Right kidney (tissue), 1 donor: ENCODE data around the gene WDR7.
"Not testable (repeated sequence)": the region's sequence is repeated elsewhere in the genome, so short reads cannot be mapped to it uniquely, and the experiment has no call there.

Experiments
- DNase-seq: peaks from one replicate; pipeline ENCODE4 v3.0.0-alpha.2; 2016

WDR7 gene

DNA sequence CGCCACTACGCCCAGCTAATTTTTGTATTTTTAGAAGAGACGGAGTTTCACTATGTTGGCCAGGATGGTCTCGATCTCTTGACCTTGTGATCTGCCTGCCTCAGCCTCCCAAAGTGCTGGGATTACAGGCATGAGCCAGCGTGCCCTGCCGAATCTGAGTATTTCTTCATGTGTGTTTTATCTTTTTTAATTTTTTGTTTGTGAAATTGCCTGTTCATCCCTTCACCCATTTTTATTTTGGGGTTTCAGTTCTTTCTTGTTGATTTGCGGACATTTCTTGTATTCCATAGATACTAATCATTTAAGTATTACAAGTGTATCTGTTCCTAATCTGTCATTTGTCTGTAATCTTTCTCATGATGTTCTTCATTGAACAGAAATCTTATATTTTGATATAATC, 3.1 kb downstream of the WDR7 start:
- not testable (repeated sequence) for DNase-seq

DNA sequence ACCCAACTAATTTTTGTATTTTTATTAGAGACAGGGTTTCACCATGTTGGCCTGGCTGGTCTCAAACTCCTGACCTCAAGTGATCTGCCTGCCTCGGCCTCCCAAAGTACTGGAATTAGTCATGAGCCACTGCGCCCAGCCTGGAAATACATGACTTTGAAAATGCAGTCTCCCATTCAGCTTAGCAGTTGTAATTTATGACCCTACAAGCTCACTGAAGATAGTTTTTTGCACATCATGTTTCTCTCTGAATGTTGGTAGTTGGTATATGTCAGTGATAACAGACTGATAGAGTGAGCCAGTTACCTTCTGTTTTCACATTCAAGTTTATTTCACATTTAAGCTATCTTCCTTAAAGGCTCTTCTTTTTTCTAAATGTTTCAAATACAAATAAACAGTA, 7.1 kb downstream of the WDR7 start:
- no peak for DNase-seq

DNA sequence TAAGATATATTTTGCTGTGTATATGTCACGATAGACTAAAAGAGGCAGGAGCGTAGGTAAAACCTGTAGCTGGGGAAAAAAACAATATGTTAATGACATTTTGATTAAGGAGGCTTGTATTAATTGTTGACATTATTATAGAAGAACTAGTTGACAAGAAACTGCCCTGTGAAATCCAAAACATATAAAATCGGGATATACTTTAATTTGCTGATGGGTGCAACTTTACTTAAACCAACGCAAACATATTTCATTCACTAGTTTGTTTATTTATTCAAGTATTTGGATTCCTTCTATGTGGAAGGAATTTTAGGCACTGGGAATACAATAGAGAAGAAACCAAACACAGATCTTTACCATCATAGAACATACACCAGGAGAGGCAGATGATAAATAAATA, 8.0 kb downstream of the WDR7 start:
- DNase-seq = no peak

DNA sequence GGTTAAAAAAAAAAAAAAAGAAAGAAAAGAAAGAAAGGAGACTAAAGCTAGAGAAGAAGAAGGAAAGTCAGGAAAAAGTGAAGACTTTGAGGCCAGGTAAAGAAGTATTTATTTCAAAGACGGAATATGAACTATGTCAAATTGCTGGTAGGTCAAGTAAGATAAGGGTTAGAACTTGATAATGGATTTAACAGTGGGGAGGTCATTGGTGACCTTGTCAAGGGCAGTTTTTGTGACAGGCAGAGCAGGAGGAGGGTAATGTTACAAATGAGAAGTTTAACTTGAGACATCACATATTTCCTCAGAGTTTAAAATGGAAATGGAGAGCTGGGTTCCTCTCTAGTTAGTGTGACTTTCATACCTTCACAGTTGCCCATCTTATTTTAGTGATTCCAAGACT, 9.5 kb downstream of the WDR7 start:
- no peak for DNase-seq

DNA sequence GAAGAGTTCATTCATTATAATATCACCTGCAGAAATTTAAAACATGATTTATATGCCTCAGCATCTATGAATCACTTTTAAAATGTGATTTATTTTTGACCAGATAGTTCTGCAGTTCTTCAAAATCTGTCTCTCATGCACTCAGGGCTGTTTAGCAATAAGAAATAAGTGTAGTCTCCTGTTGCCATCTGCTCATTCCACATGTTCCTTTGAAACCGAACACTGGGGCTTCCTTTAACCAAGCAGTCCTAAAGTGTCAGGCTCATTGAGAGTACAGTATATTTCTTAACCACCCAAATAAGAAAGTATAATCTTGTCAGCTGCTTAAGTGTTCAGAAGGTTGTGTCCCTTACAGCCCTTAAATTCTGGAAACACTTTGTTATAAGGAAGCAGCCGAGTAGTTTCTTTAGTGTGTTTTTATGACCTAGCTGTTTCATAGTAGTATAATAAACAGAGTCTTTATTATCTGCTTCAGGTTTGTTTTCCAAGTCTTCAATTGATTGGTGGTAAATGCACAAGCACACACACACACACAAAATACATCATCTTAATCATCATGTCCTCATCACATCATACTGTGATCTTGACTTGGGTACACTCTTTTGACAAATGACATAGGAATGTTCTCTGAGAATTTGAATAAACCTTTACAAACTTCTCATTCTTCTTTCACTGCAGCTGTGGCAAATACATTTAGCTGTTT, 10.4 kb downstream of the WDR7 start:
- DNase-seq = no peak

DNA sequence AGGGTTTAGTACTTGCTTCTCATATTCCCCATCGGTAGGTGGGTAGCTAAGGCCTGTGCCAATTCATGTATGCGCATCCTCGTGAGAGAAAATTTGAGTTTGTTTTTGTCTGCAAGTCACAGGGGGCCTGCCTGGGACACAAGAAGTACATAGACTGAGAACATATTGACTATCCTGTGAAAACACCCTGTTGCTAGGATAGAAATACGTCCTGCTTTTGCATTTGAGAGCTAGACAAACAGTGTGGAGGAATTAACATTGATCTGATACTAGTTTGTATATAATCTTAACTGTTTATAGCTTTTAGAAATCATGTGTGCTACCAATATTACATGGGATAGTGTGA, 10.9 kb downstream of the WDR7 start:
- DNase-seq = no peak

DNA sequence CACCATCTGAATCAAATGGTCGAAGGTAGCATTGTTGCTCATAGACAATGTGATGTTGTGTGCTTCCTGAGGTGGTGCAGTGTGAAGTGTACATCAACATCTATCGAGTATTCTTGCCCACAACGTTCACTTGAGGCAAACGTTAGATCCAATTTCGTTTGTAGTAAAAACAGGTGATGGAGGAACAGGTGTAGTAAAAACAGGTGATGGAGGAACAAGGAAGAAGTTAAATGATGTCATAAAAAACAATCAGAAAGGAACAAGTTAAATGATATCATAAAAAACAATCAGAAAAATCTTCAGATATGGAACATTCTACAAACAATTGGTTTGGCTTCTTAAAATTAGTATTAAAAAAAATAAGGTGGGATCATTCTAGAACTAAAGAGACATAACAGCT, 11.3 kb downstream of the WDR7 start:
- no peak for DNase-seq

DNA sequence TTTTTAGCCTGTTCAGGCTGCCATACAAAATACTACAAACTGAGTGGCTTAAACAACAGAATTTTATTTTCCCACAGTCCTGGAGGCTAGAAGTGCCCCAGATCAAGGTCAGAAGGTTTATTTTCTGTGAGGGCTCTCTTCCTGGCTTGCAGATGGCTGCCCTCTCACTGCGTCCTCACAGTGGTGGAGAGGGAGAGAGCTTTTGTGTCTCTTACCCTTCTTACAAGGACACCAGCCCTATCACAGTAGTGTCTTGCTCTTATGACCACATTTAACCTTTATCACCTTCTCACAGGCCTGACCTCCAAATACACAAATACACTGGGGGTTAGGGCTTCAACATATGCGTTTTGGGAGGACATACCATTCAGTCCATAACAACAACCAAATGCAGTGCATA, 11.7 kb downstream of the WDR7 start:
- DNase-seq = no peak

DNA sequence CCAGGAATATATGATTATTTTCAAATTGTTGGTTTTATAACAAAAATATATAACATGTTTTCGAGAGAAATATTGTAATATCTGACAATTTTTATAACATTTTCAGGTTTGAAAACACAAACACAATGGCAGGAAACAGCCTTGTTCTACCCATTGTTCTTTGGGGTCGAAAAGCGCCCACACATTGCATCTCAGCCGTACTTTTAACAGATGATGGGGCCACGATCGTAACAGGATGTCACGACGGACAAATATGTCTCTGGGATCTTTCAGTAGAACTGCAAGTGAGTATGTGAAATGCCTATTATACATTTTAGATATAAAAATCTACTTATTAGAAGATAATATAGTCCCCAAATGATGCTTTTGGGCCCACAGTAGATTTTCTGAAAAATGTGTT, 21.2 kb downstream of the WDR7 start:
- no peak for DNase-seq

DNA sequence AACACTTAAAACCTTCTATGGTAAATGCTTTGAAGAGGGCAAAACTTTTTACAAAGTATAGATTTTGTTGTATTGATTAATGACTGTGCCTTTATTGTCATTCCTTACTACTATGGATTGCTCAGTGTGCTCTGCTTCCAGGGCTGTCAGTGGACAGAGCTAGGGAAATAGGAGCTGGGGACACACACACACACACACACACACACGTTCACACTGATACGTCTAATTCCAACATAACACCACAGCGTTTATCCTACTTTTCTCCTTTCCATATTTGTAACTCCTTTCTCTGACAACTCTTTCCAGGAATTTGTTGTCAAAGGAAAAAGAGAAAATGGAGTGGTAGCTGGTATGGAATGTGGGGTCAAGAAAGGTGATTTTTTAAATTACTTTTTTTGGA, 21.8 kb downstream of the WDR7 start:
- no peak for DNase-seq

DNA sequence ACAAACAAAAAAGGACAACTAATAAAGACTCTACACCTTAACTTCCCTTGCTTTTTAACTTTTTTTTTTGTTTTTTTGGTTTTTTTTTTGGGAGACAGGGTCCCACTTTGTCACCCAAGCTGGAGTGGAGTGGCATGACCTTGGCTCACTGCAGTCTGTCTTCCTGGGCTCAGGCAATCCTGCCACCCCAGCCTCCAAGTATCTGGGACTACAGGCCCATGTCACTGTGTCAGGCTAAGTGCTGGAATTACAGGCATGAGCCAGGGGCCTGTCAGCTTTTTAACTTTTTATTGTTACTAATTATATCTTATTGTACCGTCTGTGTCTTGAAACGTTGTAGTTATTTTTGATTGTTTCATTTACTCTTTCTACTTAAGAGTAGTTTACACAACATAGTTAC, 25.5 kb downstream of the WDR7 start:
- DNase-seq = no peak

DNA sequence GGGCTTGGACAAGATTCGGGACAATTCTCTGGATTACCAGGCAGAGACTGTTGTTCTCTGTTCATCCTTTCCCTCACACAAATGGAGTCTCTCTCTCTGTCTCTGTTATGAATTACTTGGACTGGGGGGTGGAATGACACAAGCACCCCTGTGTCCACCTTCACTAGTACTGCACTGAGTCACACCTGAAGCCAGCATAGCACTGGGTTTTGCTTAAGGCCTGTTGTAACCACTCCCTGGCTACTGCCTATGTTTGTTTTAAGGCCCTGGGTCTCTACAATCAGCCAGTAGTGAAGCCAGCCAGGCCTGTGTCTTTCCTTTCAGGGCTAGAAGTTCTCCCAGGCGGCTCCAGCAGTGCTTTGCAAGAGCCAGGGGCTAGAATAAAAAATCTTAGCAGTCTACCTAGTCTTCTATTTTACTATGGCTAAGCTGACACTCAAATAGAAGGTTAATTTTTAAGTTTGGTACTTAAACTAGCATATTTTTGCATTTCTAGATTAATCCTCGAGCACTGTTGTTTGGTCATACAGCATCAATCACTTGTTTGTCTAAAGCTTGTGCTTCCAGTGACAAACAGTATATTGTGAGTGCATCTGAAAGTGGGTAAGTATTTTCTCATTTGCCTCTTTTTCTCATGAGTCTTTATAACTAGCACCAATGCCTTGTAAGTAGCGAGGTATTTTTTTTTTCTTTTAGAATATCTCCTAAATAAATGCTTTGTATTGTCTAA, 27.8 kb downstream of the WDR7 start:
- no peak for DNase-seq

DNA sequence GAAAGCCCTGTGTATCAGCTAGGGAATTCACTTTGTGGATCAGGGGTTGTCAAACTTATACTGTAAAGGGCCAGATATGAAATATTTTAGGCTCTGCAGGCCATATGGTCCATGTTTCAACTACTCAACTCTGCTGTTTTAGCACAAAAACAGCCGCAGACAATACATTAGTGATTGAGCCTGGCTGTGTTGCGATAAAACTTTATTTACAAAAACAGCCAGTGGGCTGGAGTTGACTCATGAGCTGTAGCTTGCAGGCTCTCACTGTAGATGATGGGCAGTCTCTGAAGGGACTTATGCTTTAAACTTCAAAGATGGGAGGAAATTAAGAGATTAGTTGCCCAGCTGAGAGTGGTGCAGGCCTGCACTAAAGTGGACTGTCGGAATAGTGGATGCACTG, 33.1 kb downstream of the WDR7 start:
- no peak for DNase-seq

DNA sequence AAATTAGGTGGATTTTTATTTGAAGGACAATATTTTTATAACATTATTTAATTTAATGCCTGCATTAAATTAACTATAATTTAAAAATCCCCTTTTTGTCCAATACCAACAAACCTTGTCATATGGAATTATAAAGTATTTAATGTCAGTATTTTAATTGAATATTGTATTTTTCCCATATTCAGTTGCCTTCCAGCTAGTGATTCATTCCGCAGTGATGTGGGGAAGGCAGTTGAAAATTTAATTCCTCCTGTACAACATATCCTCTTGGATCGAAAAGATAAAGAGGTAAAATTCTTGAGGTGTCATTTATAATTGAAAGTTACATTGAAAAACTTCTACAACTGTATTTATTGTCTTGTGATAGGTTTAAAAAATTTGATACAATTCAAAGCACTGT, 40.4 kb downstream of the WDR7 start:
- no peak for DNase-seq

DNA sequence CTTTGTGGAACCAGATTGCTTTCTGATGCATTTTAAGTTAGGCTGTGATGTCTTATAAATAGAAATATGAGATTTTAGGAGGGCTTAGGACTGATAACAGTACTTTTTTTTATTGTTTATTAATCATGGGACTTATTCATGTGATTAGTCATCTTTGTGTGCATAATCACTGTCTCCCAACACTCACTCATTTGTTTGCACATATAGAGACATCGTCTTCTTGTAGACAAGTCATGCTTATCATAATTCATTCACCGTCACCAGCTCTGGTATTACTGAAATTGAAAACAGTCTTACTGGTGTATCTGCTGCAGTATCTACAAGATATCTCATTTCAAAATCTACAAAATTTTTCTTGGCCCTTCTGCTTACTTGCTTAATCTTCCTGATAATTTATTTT, 45.8 kb downstream of the WDR7 start:
- no peak for DNase-seq

DNA sequence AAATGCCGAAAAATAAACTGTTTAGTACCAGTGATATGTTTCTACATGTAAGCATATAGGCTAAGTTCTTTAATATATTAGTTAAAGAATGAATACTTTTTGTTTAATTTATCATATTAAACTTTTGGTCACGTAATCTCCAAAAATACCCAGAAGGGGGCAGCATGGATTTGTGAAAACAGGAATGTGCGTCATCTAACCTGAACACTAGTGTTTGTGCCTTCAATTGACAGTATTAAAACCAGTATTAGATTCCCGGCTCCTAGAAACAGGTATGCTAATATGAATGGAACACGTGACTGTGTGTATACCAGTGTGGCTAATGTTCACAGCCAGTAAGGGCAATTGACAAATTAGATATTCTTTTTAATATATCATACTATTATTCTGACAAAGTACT, 51.8 kb downstream of the WDR7 start:
- no peak for DNase-seq

DNA sequence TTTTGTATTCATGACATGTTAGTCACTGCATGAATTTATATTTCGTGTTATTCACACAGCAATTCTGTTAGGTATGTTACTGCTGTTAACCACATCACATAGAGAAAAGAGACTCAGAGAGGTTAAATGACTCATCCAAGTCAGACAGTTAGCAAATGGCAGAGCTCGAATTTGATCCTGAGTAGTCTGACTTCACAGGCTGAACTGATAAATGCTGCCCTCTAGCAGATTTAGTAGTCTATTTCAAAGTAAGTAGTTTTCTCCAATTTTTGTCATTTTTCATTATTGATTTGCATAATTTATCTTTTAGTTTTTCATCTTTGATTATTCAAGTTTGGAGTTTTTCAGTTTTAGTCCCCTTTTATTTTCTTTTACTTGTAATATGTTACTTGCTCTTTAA, 58.3 kb downstream of the WDR7 start:
- DNase-seq = no peak

DNA sequence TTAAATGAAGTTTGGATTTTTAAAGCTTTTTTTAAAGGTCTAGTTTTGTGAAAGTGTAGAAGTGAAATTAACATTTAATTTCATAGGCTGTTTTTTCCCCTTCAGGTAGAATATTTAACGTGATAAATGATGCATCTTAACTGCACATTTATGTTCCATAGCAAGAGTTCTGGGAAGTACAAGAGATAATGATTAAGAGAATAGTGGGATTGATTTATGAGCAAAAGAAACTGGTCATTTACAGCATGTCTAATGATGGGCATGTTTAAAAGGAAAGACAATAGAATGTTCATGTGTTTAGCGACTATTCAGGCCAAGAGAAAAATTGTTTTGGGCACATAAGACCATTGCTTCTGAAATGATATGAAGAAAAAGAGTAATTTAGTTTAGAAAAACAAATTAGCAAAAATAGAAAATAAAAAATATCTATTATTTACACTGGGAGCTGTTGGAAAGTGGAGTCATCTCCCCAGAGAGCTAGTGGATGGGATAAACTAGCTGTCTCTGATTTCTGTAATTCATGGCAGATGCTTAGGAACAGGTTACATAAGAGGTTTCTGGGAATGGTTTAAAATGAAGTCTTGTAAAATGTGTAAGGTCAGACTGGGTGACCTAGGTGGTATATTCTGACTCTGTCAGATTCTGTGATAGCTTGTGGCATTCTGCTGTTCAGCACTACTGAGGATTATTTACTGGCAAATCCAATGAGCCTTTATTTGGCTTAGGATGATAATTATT, 60.7 kb downstream of the WDR7 start:
- no peak for DNase-seq

DNA sequence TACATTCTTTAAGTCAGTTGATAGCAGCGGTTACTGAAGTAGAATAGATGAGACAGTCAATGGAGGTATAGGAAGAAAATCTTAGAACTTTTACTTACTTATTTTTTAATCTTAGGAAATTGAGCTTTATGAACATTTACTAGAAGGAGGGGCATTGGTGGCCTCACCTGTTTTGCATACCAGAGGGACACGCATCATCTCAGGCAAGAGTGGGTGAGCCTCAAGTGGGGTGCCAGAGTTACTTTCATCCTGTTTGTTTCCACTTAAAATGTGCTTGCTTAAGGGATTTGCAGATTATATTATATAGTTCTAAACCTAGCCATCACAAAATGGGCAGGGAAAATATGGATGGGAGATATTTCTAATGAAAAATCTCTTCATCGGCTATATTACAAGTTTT, 61.6 kb downstream of the WDR7 start:
- DNase-seq = no peak

DNA sequence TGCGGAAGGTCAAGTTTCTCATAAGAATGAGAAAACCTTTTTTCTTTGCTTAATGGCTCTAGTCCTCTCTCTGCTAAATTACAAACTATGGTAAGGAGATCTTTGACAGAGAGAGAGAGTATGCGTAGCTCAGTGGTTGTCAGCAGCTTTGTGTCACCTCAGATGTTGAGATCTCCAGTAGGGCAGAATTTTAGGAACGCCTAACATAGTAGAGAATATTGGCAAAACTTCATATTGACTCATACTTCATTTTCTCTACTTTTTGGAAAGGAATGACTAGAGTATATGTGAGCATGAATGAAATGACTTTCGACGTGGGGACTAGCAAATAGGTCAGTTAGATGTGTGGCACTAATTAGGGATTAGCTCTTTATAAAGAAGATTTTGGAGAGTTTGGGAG, 64.0 kb downstream of the WDR7 start:
- no peak for DNase-seq

DNA sequence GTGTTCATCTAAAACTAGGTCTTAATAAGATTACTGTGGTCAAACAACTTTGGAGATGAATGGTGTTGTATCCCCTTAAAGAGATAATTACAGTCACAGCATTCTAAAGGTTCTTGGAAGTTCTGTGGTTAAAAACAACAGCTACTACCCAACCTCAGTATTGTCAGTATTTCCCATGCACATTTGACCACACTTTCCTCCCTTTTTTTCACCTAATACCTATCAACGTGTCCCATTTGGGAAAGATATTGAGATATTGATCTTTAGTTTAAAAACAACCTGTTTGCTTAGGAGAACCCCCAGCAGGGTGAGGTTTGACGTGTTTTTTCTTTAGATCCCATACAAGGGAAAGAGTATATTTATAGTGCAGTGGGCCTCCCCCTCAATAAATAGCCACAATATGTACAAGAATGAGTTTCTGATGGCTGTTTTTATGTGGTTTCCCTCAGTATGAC, 65.6 kb downstream of the WDR7 start:
- DNase-seq = no peak

DNA sequence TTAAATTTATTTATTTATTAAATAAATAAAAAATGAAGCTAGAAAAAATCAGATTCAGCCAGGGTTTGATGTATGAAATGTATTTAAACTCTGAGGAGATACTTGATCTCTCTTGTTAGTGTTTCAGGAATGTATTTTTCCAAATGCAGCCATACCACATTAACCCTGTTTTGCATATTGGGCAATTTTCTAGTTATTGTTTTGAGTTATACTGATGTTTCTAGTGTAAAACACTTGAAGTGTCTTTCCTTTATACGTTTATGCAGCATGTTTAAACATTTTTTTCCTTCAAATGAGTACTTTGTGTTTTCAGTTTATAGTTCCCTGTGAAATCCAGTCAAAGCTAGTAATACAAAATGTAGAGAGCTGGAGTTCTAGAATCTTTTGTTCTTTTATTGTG, 69.9 kb downstream of the WDR7 start:
- no peak for DNase-seq

DNA sequence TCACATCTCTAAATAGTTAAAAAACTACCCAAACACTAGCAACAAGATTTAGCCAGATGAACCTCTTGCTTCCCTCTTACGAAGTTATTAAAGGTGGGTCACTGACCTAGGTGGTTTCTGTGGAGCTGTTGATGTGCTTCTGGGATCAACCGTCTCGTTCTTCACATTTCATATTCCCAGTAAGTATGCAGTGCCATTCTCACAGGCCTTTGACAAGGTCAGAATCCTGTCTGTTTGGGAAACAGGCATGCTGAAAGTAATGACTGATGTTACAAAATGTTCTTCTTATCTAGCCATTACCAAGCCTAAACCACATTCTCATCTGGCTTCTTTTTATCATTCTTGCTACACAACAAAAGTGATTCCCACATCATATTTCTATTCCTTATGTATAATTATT, 70.3 kb downstream of the WDR7 start:
- DNase-seq = no peak

DNA sequence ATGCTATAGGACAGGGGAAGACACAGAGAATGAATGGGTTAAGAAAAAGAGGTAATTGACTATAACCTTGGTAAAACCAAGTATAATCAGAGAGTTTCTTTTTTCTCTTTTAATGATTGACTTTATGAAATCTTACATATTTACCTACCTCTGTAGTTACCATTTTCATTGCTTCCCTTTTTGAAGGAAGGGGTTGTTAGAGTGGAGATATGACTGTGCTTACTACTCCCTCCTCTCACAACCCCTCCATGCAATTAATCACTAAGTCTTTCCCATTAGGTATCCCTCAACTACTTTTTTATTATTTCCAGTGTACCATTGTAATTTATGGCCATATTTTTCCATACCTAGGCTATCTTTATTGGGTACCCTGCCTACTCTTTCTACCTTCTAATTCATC, 71.4 kb downstream of the WDR7 start:
- no peak for DNase-seq
